ENCODE results near the gene PCBD2.
"Not testable (repeated sequence)": the region's sequence is repeated elsewhere in the genome, so short reads cannot be mapped to it uniquely, and the experiment has no call there.

The PCBD2 gene

GRCh38 chr5:134963098-134963497 is 58.2 kb downstream of the PCBD2 start:
- TF ChIP-seq GATA1 (IDR thresholded peaks at IDR 0.05; ENCODE audit: low read depth, low read length) (no peak), POLR2A (IDR thresholded peaks at IDR 0.05; ENCODE audit: low read length) (no peak)

DNA sequence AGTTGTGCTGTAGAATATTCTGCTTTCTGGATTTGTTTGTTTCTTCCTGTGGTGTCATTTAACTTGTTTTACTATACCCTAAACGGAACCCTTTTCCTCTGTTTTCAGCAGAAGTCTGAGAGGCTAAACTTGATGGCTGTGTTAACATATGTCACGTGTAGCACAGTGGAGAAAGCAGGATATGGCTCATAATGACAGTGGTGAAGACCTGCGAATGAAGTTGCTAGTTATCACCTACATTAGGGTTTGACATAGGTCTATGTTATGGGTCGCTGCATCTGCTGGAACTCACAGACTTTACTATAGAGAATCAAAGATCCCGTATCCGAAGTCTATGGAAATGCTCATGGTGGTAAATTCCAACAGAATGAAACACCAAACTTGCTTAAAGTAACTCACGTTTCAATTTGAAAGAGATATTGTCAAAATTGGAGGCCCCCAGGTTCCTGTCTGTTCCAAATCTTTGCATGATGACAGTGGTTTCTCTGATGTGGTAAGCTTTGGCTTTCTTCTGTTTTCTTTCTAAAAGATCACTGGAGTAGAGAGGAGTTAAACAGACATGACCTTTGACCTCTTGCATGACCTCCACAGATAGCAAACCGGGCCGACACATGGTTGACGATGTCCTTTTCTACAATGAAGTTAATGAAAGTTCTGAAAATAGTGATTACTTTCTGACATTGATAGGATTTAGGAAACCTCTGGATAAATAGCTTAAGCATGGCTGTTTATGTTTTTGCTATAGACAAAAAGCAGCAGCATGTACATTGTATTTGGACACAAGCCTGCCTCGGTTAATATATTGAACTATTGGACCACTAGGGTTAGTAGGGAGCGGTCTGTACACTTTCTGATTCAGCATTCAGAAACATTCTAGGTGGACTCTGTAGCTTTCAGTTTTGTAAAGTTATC is 59.7 kb downstream of the PCBD2 start:
- DNase-seq = no peak
- TF ChIP-seq GATA1 (IDR thresholded peaks at IDR 0.05; ENCODE audit: low read depth, low read length) (no peak), POLR2A (IDR thresholded peaks at IDR 0.05; ENCODE audit: low read length) (no peak)

More at GRCh38 chr5:134963098-134963497, 58.2 kb downstream of the PCBD2 start:
- no peak for DNase-seq

DNA sequence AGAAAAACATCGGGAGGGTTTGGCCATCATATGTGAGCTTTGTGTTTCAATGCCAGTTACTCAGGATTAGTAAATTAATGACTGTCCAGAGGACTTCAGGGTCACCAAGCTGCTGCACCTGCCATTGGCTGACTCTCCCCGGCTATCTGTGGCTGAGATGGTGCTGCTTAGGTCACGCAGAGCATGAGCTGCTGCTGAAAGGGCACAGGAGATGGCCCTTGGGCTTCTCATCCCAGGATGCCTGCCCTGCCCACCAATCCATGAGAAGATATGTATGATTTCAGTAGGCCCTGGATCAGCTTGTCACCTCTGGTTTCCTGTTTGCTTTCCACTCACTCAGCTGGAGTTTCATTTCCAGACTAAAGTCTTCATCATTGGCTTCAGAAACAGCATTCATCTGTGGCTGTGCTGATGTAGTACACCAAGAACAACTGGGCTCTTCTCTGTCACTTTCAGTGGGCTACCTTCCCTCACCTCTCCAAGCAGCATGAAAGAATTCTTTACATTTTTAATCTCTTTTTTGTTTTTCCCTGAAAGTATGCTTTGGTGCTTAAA is 60.4 kb downstream of the PCBD2 start:
- no peak for DNase-seq
- TF ChIP-seq POLR2A (IDR thresholded peaks at IDR 0.05; ENCODE audit: low read length) (no peak), GATA1 (IDR thresholded peaks at IDR 0.05; ENCODE audit: low read depth, low read length) (no peak)

DNA sequence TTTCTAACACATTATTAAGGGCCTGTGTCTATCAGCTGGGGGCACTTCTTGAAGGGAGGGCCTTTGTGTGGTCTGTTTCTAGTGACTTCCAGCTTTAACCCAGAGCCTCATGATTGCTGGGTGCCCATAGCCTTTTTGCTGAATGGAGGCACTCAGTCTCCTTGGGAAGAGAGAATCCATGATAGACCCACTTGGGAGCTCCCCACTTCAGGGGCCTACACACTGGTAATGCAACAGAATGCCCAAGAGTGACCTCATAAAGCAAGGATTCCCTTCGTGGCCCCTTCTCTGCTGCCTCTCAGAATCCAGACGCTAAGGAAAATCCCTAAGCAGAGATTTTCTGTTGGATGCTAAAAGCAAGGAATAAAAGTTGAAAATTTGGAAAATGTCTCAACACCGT is 62.7 kb downstream of the PCBD2 start, which contains the start of gene CATSPER3:
TSS of gene CATSPER3 (plus strand) at position 301 of the 400 bp plus-strand sequence. CDS start at position 386, 85 bp downstream.
- DNase-seq = no peak
- TF ChIP-seq POLR2A (IDR thresholded peaks at IDR 0.05; ENCODE audit: low read length) (no peak), GATA1 (IDR thresholded peaks at IDR 0.05; ENCODE audit: low read depth, low read length) (no peak)

DNA sequence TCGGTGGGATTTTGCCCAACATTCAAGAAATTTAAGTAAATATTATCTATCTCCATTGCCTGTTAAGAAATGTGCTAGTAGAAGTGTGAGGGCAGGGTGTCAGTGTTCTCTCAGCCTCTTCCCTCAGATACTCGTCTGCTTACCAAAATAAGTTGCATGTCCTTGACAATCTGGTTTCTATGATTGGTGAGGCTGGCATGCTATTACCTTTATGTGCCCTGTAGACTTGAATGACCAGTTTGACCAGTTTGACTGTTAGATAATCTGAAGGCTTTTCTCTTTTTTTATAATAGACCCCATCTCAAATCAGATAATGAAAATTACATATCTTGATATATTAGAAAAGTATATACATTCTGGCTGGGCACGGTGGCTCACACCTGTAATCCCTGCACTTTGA is 63.1 kb downstream of the PCBD2 start:
- TF ChIP-seq POLR2A (IDR thresholded peaks at IDR 0.05; ENCODE audit: low read length) (no peak), GATA1 (IDR thresholded peaks at IDR 0.05; ENCODE audit: low read depth, low read length) (no peak)
- DNase-seq = no peak

GRCh38 chr5:134969166-134969565 is 64.2 kb downstream of the PCBD2 start:
- DNase-seq = no peak

DNA sequence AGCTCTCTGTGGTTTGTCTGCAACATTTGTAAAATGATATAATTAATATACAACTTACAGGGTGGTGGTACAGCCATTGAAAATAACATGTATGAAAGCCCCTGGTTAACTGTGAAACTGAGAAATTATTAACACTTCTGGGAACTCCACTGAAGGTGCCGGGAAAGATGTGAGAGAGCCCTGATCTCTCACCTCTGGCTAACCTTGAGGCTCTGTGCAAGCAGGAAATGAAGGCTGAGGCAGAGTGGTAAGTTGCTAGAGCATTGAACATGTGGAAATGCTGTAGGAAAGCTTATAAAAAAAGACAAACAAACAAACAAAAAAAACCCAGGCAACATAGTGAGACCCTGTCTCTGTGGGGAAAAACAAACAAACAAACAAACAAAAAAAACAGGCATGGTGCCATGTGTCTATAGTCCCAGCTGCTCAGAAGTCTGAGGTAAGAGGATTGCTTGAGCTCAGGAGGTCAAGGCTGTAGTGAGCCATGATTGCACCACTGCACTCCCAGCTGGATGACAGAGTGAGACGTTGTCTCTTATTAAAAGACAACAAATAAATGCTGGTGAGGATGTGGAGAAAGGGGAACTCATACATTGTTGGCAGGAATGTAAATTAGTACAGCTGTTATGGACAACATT is 70.3 kb downstream of the PCBD2 start:
- TF ChIP-seq POLR2A (IDR thresholded peaks at IDR 0.05; ENCODE audit: low read length) (no peak), GATA1 (IDR thresholded peaks at IDR 0.05; ENCODE audit: low read depth, low read length) (no peak)
- DNase-seq = no peak

More at GRCh38 chr5:134969166-134969565, 64.2 kb downstream of the PCBD2 start:
- TF ChIP-seq GATA1 (IDR thresholded peaks at IDR 0.05; ENCODE audit: low read depth, low read length) (no peak), POLR2A (IDR thresholded peaks at IDR 0.05; ENCODE audit: low read length) (no peak)

- DNase-seq = no peak
- TF ChIP-seq GATA1 (IDR thresholded peaks at IDR 0.05; ENCODE audit: low read depth, low read length) (no peak), POLR2A (IDR thresholded peaks at IDR 0.05; ENCODE audit: low read length) (no peak)
Observed at GRCh38 chr5:134975843-134976242, 70.9 kb downstream of the PCBD2 start.

DNA sequence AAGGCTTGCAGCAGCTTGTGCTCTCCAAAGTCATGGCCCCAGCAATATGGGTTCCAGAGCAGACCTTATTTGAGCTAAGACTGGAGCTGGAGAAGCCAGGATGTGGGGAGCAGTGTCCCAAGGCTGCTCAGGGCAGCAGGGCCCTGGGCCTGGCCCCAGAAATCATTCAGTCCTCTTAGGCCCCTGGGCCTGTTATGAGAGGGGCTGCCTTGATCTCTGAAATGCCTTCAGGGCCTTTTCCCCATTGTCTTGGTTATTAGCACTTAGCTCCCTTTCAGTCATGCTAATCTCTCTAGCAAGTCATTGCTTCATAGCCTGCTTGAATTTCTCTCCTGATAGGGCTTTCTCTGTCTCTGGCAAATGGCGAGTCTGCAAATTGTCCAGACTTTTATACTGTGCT is 71.9 kb downstream of the PCBD2 start:
- TF ChIP-seq GATA1 (IDR thresholded peaks at IDR 0.05; ENCODE audit: low read depth, low read length) = no peak
- TF ChIP-seq POLR2A (IDR thresholded peaks at IDR 0.05; ENCODE audit: low read length) = no peak
- no peak for DNase-seq

- DNase-seq = no peak
- TF ChIP-seq GATA1 (IDR thresholded peaks at IDR 0.05; ENCODE audit: low read depth, low read length) = no peak
- TF ChIP-seq POLR2A (IDR thresholded peaks at IDR 0.05; ENCODE audit: low read length) = no peak
Observed at GRCh38 chr5:134979416-134979815, 74.5 kb downstream of the PCBD2 start.

GRCh38 chr5:134982230-134982629 is 77.3 kb downstream of the PCBD2 start:
- no peak for TF ChIP-seq GATA1 (IDR thresholded peaks at IDR 0.05; ENCODE audit: low read depth, low read length)
- no peak for TF ChIP-seq POLR2A (IDR thresholded peaks at IDR 0.05; ENCODE audit: low read length)
- DNase-seq = peak; percentile 9 to 19

- no peak for TF ChIP-seq POLR2A (IDR thresholded peaks at IDR 0.05; ENCODE audit: low read length)
- no peak for TF ChIP-seq GATA1 (IDR thresholded peaks at IDR 0.05; ENCODE audit: low read depth, low read length)
- no peak for DNase-seq
Observed at GRCh38 chr5:134989266-134989830, 84.4 kb downstream of the PCBD2 start.

- DNase-seq = not testable (repeated sequence)
Observed at GRCh38 chr5:134990183-134990582, 85.3 kb downstream of the PCBD2 start.

DNA sequence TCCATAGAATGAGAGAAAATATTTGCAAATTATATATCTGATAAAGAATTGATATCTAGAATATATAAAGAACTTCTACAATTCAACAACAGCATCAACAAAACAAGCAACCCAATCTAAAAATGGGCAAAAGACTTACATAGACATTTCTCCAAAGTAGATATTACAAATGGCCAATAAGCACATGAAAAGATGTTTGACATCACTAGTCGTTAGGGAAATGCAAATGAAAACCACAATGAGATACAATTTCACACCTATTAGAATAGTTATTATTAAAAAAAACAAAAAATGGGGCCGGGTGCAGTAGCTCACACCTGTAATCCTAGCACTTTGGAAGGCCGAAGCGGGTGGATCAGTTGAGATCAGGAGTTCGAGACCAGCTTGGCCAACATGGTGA is 87.2 kb downstream of the PCBD2 start:
- TF ChIP-seq GATA1 (IDR thresholded peaks at IDR 0.05; ENCODE audit: low read depth, low read length) (no peak), POLR2A (IDR thresholded peaks at IDR 0.05; ENCODE audit: low read length) (no peak)
- no peak for DNase-seq

Data from erythroblast (primary cell).